PFSK-1 (cell line): Measurements from ENCODE around the gene EIF4EBP2.

ENCODE experiments used
- SIN3A ChIP-seq: IDR thresholded peaks from 2 replicates; pipeline ENCODE4 v1.6.1; 2012; ENCODE audit warnings: mild to moderate bottlenecking, low read length, moderate library complexity, borderline replicate concordance; ENCODE audit not compliant: insufficient read depth
- TAF1 ChIP-seq: IDR thresholded peaks from 2 replicates; pipeline ENCODE4 v1.6.1; 2012; ENCODE audit warnings: low read length, control low read depth, borderline replicate concordance; ENCODE audit not compliant: insufficient read depth

DNA sequence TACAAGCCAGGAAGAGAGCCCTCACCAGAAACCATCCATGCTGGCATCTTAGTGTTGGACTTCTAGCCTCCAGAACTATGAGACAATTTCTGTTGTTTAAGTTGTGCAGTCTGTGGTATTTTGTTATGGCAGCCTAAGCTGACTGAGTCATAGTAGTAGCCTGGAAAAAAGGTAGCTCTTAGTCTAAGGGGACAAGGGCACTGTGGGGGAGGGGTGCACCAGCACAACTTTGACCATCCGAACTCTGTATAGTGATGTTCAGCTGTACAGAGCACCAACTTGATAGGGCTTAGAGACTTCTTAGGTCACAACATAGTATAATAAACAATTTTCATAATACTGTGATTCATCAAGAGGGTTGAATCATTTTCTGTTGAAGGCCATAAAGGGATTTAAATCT lies 14.3 kb downstream of the EIF4EBP2 start:
- TF ChIP-seq TAF1 (no peak), SIN3A (no peak)
